PC-3 (cell line): ENCODE results near the gene GPSM3. TPM values are rescaled to one million over a fixed set of nuclear protein-coding genes. Genes with fewer than 3 reads are reported as not detected.
A peak's percentile ranks its signal among the peaks of the same experiment; 100 is the strongest.
"Not testable (repeated sequence)": the region's sequence is repeated elsewhere in the genome, so short reads cannot be mapped to it uniquely, and the experiment has no call there.

Source experiments
- ATAC-seq: fragments of 200-7000 bp; cut with Tn5 transposase; 2 replicates; pipeline ENCODE4 v1.9.1; 2020; ENCODE audit warnings: mild to moderate bottlenecking, moderate library complexity
- BruUV-seq: library from RNA; stranded (reverse); fragments of 400-500 nt; replicated peaks from 2 replicates; lab custom pipeline; 2021; lab: Mats Ljungman, UMichigan
- CTCF ChIA-PET: fragments of 300-600 bp; sonication (Branson Sonifier 250); formaldehyde crosslinking; loops from one replicate; lab custom pipeline; 2022; ENCODE audit warnings: antibody characterized with exemption; lab: Charles Lee
- POLR2A ChIA-PET: fragments of 300-600 bp; sonication (Branson Sonifier 250); formaldehyde crosslinking; loops from one replicate; lab custom pipeline; 2022; ENCODE audit warnings: antibody characterized with exemption; ENCODE audit not compliant: unreplicated experiment; lab: Charles Lee
- DNase-seq: peaks from one replicate; pipeline ENCODE4 v3.0.0-alpha.2; 2015
- H2AFZ ChIP-seq: fragments of 300-600 bp; sonication (generic); 2 replicates; pipeline ENCODE4 v1.6.0; 2016; ENCODE audit warnings: antibody characterized with exemption, low read length
- H3F3A ChIP-seq: fragments of 300-600 bp; sonication (generic); one replicate; pipeline ENCODE4 v1.6.0; 2017; ENCODE audit warnings: antibody characterized with exemption, low read length, control low read depth, mild to moderate bottlenecking; ENCODE audit not compliant: unreplicated experiment
- H3K27ac ChIP-seq: fragments of 300-600 bp; sonication (generic); 2 replicates; pipeline ENCODE4 v1.5.1; 2016; ENCODE audit warnings: mild to moderate bottlenecking, low read length
- H3K27me3 ChIP-seq: fragments of 300-600 bp; sonication (generic); 2 replicates; pipeline ENCODE4 v1.6.1; 2016; ENCODE audit warnings: low read length, mixed read lengths
- H3K36me3 ChIP-seq: fragments of 300-600 bp; sonication (generic); 2 replicates; pipeline ENCODE4 v1.6.1; 2016; ENCODE audit warnings: low read depth, mixed run types, low read length, mixed read lengths
- H3K4me1 ChIP-seq: fragments of 300-600 bp; sonication (generic); 2 replicates; pipeline ENCODE4 v1.5.1; 2016; ENCODE audit warnings: low read length; ENCODE audit not compliant: insufficient read depth
- H3K4me2 ChIP-seq: fragments of 300-600 bp; sonication (generic); 2 replicates; pipeline ENCODE4 v1.6.0; 2016; ENCODE audit warnings: low read length
- H3K4me3 ChIP-seq: fragments of 300-600 bp; sonication (generic); 2 replicates; pipeline ENCODE4 v1.5.1; 2016; ENCODE audit warnings: mild to moderate bottlenecking, low read length, mixed read lengths
- H3K79me2 ChIP-seq: fragments of 300-600 bp; sonication (generic); 2 replicates; pipeline ENCODE4 v1.6.1; 2017; ENCODE audit warnings: low read length, mixed read lengths
- H3K9ac ChIP-seq: fragments of 300-600 bp; sonication (generic); 2 replicates; pipeline ENCODE4 v1.6.0; 2016; ENCODE audit warnings: mild to moderate bottlenecking, low read length
- H3K9me2 ChIP-seq: fragments of 300-600 bp; sonication (generic); replicated peaks from 2 replicates; pipeline ENCODE4 v1.6.1; 2016; ENCODE audit warnings: mixed run types, low read length, mixed read lengths
- H3K9me3 ChIP-seq: fragments of 300-600 bp; sonication (generic); 2 replicates; pipeline ENCODE4 v1.6.1; 2016; ENCODE audit warnings: low read length, mixed read lengths
- H4K20me1 ChIP-seq: fragments of 300-600 bp; sonication (generic); 2 replicates; pipeline ENCODE4 v1.6.1; 2016; ENCODE audit warnings: low read length, mixed read lengths
- EZH2 ChIP-seq: fragments of 300-600 bp; sonication (generic); IDR thresholded peaks from one replicate; pipeline ENCODE4 v1.6.1; 2017; ENCODE audit warnings: antibody characterized with exemption, mild to moderate bottlenecking, low read length; ENCODE audit not compliant: unreplicated experiment
- EZH2phosphoT487 ChIP-seq: fragments of 300-600 bp; sonication (generic); IDR thresholded peaks from 2 replicates; pipeline ENCODE4 v1.6.1; 2018; ENCODE audit warnings: mild to moderate bottlenecking, antibody characterized with exemption, low read length, borderline replicate concordance
- intact Hi-C: fragments of 100-400 bp; cut with micrococcal nuclease; formaldehyde crosslinking; loops from 2 replicates; pipeline ENCODE4 v1.9.0; 2023
- total RNA-seq: library from RNA; depleted of rRNA; stranded (reverse); fragments of >200 nt; gene quantifications from 2 replicates; pipeline ENCODE4 v1.2.3, GENCODE V29; 2014
- TF ChIP-seq, protein P1 (sequence below): fragments of 300-600 bp; sonication (generic); conservative IDR thresholded peaks from 2 replicates; pipeline ENCODE4 v1.5.1; 2017; ENCODE audit warnings: antibody characterized with exemption, low read depth, mild to moderate bottlenecking, low read length

The GPSM3 gene
- total RNA-seq, 1 experiment from 2014 or later: 5.0 TPM

DNA sequence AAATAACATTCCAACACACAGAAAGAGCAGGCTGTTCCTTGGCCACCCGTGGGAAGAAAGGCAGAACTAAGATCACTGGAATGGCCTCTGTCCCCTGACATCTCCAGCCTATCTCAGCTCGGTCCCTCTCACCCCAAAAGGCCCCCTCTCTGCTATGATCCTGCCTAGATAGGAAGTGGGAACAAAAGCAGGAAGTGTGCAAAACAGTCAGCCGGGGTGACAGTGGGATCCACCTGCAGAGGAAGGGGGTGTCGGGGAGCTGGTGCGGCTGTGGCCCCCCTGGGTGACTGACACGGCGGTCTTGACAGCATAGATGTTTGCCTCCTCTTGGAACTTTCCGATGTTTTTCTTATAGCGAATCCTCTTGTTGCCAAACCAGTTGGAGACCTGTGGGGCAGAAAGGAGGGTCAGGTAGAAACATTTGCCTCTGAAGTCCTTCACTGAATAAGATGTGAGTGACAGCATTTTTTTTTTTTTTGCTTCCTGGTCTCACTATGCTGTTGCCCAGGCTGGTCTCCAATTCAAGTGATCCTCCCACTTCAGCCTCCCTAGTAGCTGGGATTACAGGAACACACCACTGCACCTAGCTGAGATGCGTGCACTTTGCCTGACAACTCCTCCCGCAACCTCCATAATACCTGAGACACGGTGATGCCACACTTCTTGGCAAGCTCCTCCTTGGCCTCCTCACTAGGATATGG lies 5.3 kb downstream of the GPSM3 start:
- Histone ChIP-seq H3K9me3 (no peaks in the 10 kb centered on the region), H3K79me2 (peaks cover 18% of the 10 kb centered on the region), H3F3A (no peaks in the 10 kb centered on the region), H3K4me3 (no peak overlapping the region), H3K27me3 (no peaks in the 10 kb centered on the region), H3K9me2 (no peaks in the 10 kb centered on the region), H3K27ac (no peak overlapping the region), H4K20me1 (no peaks in the 10 kb centered on the region), H3K4me2 (no peak overlapping the region), H3K9ac (no peak overlapping the region), H3K36me3 (no peaks in the 10 kb centered on the region), H2AFZ (no peak overlapping the region), H3K4me1 (peaks cover 15% of the 10 kb centered on the region)
- no peak for DNase-seq
- no TSS peak for BruUV-seq
- CTCF ChIA-PET: no interaction called here
- intact Hi-C loops: no loop called here
- no peak for ATAC-seq
- POLR2A ChIA-PET: no interaction called here
- TF ChIP-seq EZH2phosphoT487: no peak
- TF ChIP-seq, protein P1, sequence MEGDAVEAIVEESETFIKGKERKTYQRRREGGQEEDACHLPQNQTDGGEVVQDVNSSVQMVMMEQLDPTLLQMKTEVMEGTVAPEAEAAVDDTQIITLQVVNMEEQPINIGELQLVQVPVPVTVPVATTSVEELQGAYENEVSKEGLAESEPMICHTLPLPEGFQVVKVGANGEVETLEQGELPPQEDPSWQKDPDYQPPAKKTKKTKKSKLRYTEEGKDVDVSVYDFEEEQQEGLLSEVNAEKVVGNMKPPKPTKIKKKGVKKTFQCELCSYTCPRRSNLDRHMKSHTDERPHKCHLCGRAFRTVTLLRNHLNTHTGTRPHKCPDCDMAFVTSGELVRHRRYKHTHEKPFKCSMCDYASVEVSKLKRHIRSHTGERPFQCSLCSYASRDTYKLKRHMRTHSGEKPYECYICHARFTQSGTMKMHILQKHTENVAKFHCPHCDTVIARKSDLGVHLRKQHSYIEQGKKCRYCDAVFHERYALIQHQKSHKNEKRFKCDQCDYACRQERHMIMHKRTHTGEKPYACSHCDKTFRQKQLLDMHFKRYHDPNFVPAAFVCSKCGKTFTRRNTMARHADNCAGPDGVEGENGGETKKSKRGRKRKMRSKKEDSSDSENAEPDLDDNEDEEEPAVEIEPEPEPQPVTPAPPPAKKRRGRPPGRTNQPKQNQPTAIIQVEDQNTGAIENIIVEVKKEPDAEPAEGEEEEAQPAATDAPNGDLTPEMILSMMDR: no peak
- TF ChIP-seq EZH2: no peak

DNA sequence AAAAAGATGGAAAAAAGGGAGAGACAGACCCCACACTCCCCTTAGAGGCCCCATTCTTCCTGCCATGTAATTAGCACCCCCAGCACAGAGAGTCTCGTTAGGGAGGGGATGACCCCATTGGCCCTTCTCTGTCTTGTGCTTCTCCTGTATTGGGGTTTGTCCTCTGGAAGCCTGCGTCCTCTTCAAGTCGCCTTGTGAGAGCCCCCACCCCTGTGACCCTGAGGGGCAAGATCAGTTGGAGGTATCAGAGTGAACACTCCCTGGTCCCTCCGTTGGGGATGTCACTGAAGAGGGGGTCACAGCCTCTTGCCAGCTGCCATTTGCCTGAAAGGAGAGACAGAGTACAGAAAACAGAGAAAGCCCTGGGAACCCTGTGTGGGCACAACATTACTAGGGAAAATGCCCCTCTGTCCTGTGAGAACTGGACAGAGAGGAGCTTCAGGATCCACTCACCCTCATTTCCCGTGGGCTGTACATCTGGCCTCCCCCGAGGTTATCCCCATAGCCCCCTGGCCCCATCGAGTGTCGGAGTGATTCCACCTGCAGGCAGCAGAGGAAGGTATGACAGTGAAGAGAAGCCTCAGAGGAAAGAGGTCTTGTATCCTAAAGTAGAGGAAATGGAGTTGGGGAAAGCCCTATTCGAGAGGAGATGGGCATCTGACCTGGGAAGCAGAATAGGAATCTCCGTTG lies 6.1 kb downstream of the GPSM3 start:
- H2AFZ ChIP-seq, H4K20me1 ChIP-seq, CTCF ChIA-PET, BruUV-seq, ATAC-seq, H3K4me2 ChIP-seq, DNase-seq, intact Hi-C loops, H3K9me2 ChIP-seq, H3K27me3 ChIP-seq, H3F3A ChIP-seq, H3K4me3 ChIP-seq, POLR2A ChIA-PET, H3K9ac ChIP-seq, H3K9me3 ChIP-seq, H3K36me3 ChIP-seq, H3K27ac ChIP-seq: not testable (repeated sequence)
- Histone ChIP-seq H3K4me1 (peaks cover 13% of the 10 kb centered on the region), H3K79me2 (peaks cover 18% of the 10 kb centered on the region)

DNA sequence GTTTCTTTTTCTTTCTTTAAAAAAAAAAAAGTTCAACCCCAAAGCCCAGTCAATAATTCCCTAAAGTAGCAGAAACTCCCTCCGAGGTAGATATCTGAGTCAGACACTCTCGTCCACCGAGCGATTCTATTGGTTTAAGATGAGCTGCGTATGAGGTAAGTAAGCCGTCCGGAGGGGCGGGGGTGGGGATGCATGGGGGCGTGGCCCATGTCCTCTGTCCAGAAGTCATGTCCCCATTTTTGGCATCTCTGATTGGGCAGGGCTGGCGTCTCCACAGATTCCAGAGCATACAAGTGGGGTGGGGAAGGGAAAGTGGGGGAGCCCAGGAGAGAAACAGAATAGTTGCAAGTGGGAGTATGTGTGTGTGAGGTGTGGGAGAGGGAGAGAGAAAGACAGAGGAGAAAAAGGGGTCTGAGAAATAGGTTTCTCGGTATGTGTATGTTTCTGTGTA lies 6.7 kb downstream of the GPSM3 start:
- peak; percentile 51 for ATAC-seq
- not testable (repeated sequence) for H3K4me3 ChIP-seq
- CTCF ChIA-PET: interaction anchor here (0.6 kb wide), 1 partner anchor 56 kb away, joined by 5 read pairs; the partner anchor contains the start of gene FKBPL

More for the DNA sequence above, 6.7 kb downstream of the GPSM3 start:
- peak; percentile 45 for DNase-seq
- H2AFZ ChIP-seq, H3K27ac ChIP-seq, intact Hi-C loops, H3K9ac ChIP-seq, H4K20me1 ChIP-seq, H3F3A ChIP-seq, H3K27me3 ChIP-seq, H3K9me2 ChIP-seq, BruUV-seq, H3K4me2 ChIP-seq, H3K9me3 ChIP-seq, H3K36me3 ChIP-seq: not testable (repeated sequence)
- peaks cover 18% of the 10 kb centered on the region for H3K79me2 ChIP-seq
- POLR2A ChIA-PET: interaction anchor here (0.6 kb wide), 1 partner anchor 10 kb away, joined by 20 read pairs; no protein-coding TSS in a partner anchor
- peaks cover 13% of the 10 kb centered on the region for H3K4me1 ChIP-seq
